A204.1 (cell line): Measurements from ENCODE around the gene C19orf12.

Source experiments
- FAIRE-seq: peaks from 2 replicates; lab custom pipeline; 2012; peaks lifted over from hg19 to GRCh38; lab: Jason Lieb, UNC

The C19orf12 gene

DNA sequence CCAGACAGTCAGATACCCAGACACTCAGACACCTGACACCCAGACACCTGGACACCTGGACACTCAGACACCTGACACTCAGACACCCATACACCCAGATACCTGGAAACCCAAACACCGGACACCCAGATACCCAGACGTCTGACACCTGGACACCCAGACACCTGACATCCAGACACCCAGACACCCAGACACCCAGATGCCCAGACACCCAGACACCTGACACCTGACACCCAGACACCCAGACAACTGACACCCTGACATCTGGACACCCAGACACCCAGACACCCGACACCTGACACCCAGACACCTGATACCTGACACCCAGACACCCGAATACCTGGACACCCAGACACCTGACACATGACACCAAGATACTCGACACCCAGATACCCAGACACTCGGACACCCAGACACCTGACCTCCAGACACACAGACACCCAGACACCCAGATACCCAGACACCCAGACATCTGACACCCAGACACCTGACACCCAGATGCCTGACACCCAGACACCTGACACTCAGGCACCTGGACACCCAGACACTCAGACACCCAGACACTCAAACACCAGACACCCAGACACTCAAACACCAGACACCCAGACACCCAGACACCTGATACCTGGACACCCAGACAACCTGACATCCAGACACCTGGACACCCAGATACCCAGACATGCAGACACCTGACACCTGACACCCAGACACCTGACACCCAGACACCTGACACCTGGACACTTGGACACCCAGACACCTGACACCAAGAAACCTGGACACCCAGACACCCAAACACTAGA, 19.1 kb downstream of the C19orf12 start:
- no peak for FAIRE-seq

DNA sequence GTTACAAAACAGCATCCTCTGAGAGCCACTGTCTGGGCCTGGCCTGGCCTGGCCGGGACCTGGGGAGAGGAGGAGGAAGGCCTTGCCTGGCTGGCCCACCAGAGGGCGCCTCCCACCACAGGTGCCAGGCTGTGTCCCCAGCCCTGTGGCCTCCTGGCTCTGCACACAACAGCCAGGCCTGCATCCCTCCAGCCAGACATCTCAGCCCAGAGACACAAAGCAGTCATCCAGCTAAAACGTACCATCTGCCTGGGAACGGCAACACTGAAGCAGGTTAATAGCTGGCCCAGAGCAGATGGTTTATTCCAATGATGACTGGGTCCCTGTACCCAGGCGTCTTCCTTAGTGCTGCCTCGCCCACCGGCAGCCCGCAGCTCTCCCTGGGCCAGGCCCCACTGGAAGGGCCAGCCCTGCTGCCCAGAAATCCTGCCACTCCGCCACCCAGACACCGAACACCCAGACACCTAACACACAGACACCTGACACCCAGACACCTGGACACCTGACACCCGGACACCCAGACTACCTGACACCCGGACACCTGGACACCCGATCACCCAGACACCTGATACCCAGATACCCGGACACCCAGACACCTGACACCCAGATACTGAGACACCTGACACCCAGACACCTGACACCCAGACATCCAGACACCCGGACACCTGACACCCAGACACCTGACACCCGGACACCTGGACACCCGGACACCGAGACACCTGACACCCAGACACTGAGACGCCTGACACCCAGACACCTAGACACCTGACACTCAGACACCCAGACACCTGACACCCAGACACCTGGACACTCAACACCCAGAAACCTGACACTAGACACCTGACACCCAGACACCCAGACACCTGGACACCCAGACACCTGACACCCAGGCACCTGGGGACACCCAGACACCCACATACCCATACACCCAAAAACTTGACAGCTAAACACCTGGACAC, 20.1 kb downstream of the C19orf12 start:
- FAIRE-seq: no peak

DNA sequence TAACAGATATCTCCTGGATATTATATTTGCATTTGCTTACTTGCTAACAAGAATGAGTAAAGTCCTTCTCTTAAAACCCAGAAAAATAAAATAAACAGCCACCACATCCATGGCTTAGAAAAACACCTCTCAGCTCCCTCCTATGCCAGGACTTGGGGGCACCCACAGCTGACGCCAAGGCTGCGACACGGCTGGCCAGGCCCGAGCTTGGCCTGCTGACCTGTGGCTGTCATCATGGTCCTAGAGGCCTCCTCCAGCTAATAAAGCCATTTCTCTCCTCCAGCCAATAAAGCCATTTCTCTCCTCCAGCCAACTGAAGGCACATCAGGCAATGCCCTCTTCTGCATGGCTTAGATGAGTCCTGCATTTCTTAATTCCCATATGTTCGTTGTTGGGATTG, 20.9 kb downstream of the C19orf12 start:
- no peak for FAIRE-seq

DNA sequence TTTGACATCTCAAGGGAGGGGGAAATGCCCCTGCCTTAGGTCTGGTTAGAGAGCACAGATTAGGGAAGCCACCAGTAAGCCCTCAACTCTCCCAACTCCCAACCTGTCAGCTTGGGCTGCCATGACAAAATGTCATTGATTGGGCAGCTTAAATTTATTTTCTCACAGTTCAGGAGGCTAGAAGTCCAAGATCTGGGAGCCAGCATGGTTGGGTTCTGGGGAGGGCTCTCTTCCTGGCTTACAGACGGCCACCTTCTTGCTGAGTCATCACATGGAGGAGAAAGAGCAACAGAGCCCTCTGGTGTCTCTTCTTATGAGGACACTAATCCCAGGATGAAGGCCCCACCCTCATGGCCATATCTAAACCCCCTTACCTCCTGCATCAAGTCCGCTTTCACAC, 24.2 kb downstream of the C19orf12 start:
- no peak for FAIRE-seq

DNA sequence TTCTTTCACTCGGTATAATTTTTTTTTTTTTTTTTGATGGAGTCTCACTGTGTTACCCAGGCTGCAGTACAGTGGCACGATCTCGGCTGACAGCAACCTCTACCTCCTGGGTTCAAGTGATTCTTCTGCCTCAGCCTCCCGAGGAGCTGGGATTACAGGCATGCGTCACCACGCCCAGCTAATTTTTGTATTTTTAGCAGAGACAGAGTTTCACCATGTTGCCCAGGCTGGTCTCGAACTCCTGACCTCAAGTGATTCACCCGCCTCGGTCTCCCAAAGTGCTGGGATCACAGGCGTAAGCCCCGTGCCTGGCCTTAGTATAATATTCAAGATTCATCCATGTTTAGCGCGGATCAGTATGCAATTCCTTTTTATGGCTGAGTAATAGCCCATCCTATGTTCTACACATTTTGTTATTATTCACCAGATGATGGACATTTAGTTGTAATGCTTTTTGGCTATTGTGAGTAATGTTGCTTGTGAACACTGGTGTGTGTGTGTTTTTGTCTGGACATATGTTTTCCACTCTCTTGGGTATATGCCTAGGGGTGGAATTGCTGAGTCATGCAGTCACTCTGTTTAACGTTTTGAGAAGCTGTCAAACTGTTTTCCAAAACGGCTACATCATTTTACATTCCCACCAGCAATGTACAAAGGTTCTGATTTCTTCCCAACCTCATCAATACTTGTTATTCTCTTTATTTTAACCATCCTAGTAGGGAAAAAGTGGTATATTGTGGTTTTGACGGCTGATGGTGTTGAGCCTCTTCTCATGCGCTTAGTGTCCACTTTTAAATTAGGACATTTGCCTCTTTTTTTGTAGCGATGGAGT, 26.9 kb downstream of the C19orf12 start:
- FAIRE-seq: no peak

DNA sequence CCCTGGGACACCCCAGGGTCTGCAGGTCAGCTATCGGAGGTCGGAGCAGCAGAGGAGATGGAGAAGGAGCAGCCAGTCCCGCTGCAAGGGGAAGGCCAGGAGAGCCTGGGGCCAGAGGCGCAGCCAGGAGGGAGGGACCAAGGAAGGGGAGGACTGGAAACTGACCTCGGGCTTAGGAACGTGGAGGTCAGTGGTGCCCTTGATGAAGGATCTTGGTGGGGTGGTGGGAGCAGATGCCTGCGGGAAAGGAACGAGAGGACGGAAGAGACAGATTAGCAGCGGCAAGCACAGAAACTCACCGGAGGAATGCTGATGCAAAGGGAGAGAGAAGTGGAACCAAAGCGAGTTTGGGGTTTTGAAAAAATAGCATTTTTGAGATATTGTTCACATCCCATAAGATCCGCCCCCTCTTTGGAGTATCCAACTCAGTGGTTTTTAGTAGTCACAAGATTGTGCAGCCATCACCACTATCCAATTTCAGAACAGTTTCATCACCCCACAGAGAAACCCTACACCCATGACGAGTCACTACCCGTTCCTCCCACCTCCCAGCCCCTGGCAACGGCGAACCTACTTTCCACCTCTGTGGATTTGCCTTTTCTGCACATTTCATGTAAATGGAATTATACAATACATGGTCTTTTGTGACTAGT, 27.7 kb downstream of the C19orf12 start:
- FAIRE-seq: no peak

DNA sequence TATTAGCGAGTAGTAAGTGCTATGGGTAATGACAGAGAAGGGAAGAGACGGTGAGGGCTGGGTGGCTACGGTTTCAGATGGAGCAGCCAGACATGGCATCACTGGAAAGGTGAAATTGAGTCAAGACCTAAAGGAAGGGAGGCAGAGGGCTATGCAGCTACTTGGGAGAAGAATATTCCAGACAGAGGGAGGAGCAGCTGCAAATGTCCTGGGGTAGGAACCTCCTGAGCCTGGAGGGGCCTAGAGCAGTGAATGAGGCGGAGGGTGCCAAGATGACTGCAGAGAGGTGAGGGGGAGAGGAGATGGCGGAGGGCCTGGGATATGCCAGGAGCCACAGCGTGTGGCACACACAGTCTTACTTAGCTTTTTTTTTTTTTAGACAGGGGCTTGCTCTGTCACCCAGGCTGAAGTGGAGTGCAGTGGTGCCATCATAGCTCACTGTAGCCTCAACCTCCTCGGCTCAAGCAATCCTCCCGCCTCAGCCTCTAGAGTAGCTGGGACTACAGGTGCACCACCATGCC, 28.7 kb downstream of the C19orf12 start:
- no peak for FAIRE-seq

DNA sequence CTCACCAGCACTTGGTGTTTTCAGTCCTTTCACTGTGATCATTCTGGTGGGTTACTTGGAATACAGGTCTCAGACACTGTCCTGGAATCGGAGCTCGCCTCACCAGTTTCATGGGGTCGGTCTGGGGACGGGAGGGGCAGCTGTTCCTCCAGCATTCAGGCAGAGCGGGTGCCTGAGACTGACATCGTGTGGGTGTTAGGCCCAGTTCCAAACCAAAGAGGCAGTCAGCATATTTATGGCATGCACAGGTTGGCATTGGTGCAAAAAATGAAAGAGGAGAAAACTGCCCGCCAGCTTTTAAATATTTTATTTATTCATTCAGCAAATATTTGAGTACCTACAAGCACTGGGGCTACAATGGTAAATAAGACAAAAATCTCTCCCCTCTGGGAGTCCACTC, 29.7 kb downstream of the C19orf12 start:
- FAIRE-seq: no peak

DNA sequence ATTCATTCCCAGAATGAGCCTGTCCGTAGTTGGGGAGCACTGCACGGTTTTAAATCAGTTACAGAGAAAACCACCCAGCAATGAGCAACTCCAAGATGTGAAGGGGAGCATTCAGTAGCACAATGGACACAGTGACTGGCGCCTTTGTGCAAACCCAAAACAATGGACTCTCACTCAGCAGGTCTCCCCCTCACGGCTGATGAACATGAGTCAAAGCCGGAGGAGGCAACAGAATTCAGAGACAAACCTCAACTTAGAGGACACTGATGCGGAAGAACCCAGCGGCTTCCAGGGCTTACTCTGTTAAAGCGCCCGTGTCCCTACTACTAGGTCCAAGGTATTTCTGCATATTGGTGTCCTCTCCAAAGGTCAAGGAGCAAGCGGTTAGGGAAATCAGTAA, 32.1 kb downstream of the C19orf12 start:
- FAIRE-seq: no peak

DNA sequence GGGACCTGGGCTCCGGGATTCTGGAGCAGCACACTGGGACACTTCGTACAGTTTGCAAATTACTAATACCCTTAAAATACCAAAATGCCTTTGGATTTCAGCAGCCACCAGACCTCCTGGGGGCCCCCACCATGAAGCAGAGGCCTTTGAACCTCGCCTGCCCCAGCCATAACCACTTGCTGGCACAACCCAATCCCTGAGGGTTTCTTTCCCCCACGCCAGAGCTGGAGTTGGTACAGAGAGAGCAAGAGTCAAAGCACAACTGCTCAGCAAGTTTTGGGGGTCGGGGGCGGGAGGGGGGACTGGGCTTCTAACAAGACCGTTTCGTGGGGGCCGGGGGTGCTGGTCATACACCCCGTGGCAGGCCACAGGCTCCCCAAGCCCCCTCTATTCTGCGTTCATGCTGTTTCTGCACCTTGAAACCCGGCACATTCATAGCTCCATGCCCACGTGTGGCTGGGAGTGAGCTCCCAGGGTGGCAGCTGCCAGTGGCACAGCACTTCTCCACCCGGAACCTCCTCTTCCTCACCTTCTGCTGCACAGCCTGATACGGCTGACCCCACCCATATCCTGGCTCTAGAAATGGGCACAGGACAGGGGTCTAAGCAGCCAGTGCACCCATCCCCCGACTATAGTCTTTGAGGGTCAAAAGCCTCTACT, 32.7 kb downstream of the C19orf12 start:
- FAIRE-seq: no peak

DNA sequence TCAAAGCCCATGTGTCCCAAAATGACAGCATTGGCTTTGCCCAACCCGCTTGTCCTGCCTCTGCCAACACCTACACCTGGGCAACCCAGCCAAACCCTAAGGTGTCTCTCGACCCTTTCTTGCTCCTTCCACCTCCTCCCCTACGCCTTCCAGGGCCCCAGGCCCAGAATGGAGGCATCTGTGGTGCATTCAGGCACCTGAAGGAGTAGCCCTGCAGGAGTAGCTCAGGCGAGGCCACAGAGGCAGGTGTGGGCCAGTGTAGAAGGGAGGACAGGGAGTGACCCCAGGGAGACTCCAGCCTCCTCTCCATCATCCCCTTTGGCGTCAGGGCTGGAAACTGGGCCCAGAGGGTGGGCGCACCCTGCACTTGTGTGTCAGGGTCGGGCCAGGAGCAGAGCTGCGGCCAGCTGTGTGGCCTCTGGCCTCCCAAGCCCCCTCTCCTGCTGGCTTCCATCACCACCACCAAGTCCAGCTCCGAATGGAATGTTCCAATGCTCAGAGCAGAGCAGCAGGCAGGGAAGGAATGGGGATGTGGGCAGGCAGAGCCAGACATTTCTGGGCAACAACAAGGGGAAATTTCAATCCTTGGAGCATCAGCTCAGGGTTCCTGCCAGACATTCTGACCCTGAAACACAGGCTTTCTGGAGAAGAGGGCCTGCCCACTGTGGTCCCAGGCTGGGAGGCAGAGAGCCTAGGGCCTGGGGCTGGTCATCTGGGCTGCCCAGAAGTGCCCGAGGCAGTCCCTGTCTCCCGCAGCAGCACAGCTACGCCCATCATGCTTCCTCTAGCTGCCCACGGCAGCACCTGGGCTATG, 33.4 kb downstream of the C19orf12 start:
- no peak for FAIRE-seq

DNA sequence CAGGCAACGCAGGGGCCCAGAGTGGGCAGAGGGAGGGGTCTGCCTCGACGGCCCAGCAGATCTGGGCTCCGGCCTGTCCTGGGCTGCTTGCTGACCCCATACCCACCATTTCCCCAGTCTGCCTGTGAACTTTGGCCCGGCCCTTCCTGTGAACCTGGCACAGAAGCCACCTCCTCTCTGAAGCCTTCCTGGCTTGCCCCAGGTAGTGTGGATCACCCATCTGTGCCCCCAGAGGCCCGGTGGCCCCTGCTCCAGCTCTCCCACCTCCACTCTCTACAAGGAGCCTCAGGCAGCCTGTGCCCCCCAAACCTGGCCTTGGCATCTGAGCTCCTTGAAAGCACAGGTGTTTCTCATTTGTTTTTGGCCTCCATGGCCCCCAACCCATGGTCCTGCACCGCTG, 34.1 kb downstream of the C19orf12 start:
- no peak for FAIRE-seq

DNA sequence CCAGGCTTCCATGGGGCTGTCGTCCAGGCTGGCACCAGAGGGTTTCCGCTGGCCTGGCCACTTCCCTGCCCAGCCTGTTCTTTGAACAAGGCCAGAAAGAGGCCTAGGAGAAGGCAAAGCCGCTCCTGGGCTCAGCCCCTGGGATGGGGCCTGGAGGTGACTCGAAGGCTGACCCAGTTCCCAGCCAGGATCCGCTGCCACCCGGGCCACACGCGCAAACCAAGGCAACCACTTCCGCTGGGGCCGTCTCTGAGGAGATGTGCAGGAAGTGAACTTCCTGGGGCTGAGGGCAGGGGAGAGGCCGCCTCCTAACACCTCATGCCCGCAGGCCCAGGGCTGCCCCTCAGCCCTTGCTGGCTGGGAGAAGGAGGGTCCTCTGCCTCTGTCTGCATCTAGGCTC, 34.6 kb downstream of the C19orf12 start:
- no peak for FAIRE-seq

DNA sequence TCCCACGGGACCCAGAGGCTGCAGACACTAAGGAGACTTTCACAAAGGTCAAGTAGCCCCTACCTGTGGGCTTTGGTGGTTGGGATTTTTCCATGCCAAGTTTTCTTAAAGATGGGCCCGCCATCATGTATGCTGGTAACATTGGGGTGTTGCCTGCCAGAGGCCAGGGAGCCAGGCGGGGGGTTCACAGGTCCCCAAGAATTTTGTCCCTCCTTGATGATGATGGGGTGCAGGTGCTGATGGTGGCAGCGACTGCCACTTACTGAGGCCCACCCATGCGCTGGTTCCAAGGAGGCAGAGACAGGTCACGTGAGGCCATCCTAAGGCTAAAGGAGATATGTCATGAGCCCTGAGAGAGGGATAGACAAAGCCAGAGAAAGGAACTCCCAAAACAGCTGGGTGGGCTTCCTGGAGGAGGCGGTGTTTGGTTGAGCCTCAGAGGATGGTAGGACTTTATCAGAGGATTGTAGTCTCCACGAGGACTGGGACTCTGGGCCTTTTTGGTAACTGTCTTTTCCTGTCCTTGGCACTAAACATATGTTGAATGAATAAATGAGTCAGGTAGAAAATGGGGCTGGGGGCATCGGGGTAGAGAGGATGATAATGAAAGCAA, 35.4 kb downstream of the C19orf12 start:
- FAIRE-seq: no peak

DNA sequence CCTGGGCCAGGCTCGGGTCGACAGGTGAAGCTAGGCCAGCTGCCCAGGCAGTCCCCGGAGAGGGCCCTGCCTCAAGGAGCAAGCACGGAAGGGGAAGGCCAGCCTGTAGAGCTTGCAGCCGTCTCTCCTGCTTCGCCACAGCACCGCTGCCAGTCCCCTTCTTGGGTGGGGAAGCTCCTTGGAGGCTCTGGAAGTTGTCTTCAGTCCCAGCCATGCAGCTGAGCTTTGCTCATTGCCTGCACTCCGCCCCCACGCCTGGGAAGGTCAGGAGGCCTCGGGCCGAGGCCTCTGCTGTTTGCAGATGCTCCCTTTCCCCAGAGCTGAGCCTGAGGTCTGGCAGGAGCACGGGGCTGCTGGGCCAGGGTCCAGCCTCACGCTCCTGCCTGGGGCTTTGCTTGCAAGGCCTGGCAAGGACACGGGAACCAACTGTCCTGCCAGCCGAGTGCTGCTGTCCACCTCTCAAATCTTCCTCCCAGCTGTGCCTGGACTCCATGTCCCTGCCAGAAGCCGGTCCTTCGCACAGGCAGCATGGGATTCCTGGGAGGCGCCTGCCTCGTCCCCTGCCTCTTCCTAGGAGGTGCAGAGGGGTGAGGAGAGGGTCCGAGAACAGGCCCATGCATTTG, 36.5 kb downstream of the C19orf12 start:
- FAIRE-seq: no peak

DNA sequence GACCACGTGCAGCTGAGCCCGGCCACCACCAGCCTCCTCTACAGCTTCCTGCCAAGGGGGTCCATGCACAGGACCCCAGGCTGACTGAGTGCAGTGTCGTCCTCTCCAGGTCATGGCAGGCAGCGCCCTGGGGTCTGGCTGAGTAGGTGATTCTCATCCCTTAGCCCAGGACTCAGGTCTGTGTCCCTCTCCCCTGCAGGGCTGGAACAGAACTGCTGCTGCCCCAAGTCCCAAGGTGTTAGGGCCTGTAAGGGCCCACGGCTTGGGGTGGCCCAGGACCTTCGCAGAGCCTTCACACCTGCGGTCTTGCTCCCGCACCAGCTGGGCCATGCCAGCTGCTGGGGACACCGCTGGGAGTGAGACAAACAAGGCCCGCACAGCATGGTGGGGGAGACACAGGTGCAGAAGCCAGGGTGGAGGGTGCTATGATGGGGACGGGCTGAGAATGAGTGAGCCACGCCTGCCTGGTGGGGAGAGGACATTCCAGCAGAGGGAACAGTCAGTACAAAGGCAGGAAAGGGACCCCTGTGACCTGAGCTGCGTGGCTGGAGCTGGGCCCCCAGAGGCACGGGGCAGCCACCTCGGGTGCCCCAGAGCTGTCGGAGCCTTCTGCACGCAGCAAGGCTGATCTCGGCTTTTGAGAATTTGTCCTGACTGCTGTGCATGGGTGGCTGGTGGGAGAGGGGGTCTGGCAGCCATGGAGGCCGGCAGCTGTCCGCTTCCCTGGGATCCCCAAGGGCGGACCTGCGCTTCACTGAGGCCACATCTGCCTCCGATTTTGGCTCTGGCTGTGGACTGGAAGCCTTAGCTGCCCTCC, 37.9 kb downstream of the C19orf12 start:
- FAIRE-seq: no peak

DNA sequence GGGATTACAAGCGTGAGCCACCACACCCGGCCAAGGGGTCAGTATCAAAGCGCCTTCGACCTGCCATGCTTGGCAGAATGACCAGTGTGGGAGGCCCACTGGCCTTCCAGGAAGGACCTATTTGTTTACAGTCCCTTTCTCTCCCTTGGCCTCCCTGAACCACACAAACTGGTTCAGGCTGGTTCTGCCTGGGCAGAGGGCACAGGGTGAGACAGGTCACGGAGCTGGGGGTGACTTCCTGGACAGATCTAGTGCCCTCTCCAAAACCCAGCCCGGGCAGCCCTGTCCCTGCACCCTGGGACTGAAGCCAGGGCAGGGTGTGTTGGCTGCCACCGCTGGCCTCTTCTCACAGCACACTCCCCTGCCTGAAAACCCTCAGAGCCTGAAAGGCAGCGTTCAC, 38.5 kb downstream of the C19orf12 start:
- no peak for FAIRE-seq

DNA sequence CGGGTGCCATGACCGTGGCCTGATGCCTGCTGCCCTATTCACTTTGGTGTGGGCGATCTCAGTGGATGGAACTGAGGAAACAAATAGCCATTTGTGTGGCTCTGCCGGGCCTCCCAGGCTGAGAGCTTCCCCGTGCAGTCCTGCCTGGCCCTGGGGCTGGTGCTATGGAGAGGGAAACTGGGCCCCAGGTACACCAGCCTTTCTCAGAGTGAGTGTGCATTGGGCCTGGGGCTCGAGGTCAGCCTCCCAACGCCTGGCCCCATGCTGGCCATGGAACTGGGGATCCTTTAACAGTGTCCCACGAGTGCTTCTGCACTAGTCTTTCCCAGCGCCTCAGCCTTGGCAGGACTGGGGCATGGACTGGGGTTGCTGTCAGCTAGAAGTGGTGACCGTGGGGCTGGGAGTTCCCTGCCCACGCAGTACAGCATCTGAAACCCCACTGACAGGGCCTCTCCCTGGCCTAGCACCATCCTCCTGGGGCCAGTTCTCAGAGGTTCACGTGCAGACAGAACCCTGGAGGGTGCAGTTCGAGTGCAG, 39.3 kb downstream of the C19orf12 start:
- FAIRE-seq: no peak
